NT2/D1 (cell line): ENCODE measurements around the gene DCAF8L2.
"Not testable (repeated sequence)": the region's sequence is repeated elsewhere in the genome, so short reads cannot be mapped to it uniquely, and the experiment has no call there.

Source experiments
- DNase-seq: peaks from one replicate; pipeline ENCODE4 v3.0.0-alpha.2; 2011; ENCODE audit warnings: low read depth, low spot score
- H3K27me3 ChIP-seq: 2 replicates; pipeline ENCODE4 v1.6.0; 2011; ENCODE audit warnings: mild to moderate bottlenecking; ENCODE audit not compliant: insufficient read length, insufficient read depth
- H3K36me3 ChIP-seq: 2 replicates; pipeline ENCODE4 v1.6.1; 2011; ENCODE audit warnings: mild to moderate bottlenecking, low read length, mixed read lengths; ENCODE audit not compliant: insufficient read depth, insufficient read length
- H3K4me1 ChIP-seq: 2 replicates; pipeline ENCODE4 v1.5.1; 2011; ENCODE audit not compliant: insufficient read depth, insufficient read length
- H3K4me3 ChIP-seq: 2 replicates; pipeline ENCODE4 v1.5.1; 2011; ENCODE audit warnings: low read depth; ENCODE audit not compliant: insufficient read length
- H3K9ac ChIP-seq: 2 replicates; pipeline ENCODE4 v1.6.0; 2011; ENCODE audit warnings: low read depth; ENCODE audit not compliant: insufficient read length
- H3K9me3 ChIP-seq: 2 replicates; pipeline ENCODE4 v1.5.1; 2011; ENCODE audit warnings: mild to moderate bottlenecking, low read length; ENCODE audit not compliant: insufficient read depth
- SUZ12 ChIP-seq: IDR thresholded peaks from 2 replicates; pipeline ENCODE4 v1.6.1; 2011; ENCODE audit not compliant: insufficient read length, insufficient read depth; ENCODE audit errors: extremely low read depth
- YY1 ChIP-seq: IDR thresholded peaks from 2 replicates; pipeline ENCODE4 v1.6.1; 2011; ENCODE audit not compliant: insufficient read length, insufficient read depth
- ZNF274 ChIP-seq: IDR thresholded peaks from 2 replicates; pipeline ENCODE4 v1.6.1; 2011; ENCODE audit warnings: mild to moderate bottlenecking, low read depth, low read length

DCAF8L2 gene

GRCh38 chrX:27728291-27728690 lies 138.1 kb downstream of the DCAF8L2 start:
- no peaks in the 10 kb centered on the region for H3K4me1 ChIP-seq
- no peaks in the 10 kb centered on the region for H3K36me3 ChIP-seq
- no peak overlapping the region for H3K4me3 ChIP-seq
- H3K9ac ChIP-seq = no peak overlapping the region
- TF ChIP-seq SUZ12 (no peak), YY1 (no peak), ZNF274 (no peak)
- no peaks in the 10 kb centered on the region for H3K9me3 ChIP-seq
- no peaks in the 10 kb centered on the region for H3K27me3 ChIP-seq
- DNase-seq = no peak

- Histone ChIP-seq H3K4me3 (no peak overlapping the region), H3K36me3 (no peaks in the 10 kb centered on the region), H3K27me3 (no peaks in the 10 kb centered on the region), H3K9me3 (no peaks in the 10 kb centered on the region), H3K4me1 (no peaks in the 10 kb centered on the region), H3K9ac (no peak overlapping the region)
- no peak for DNase-seq
- no peak for TF ChIP-seq ZNF274
- no peak for TF ChIP-seq YY1
- no peak for TF ChIP-seq SUZ12
These were observed 141.8 kb downstream of the DCAF8L2 start for GRCh38 chrX:27731962-27732361.

GRCh38 chrX:27735914-27736313 lies 145.8 kb downstream of the DCAF8L2 start:
- Histone ChIP-seq H3K36me3 (no peaks in the 10 kb centered on the region), H3K9me3 (no peaks in the 10 kb centered on the region), H3K9ac (no peak overlapping the region), H3K4me1 (no peaks in the 10 kb centered on the region), H3K4me3 (no peak overlapping the region), H3K27me3 (no peaks in the 10 kb centered on the region)
- no peak for DNase-seq
- no peak for TF ChIP-seq SUZ12
- TF ChIP-seq ZNF274 = no peak
- no peak for TF ChIP-seq YY1

- Histone ChIP-seq H3K9me3 (no peaks in the 10 kb centered on the region), H3K4me3 (no peak overlapping the region), H3K4me1 (no peaks in the 10 kb centered on the region), H3K9ac (no peak overlapping the region), H3K36me3 (no peaks in the 10 kb centered on the region), H3K27me3 (no peaks in the 10 kb centered on the region)
- TF ChIP-seq YY1 = no peak
- no peak for TF ChIP-seq ZNF274
- no peak for TF ChIP-seq SUZ12
- DNase-seq = no peak
These were observed 150.8 kb downstream of the DCAF8L2 start for GRCh38 chrX:27740933-27741332.

- H3K27me3 ChIP-seq, H3K4me1 ChIP-seq, H3K36me3 ChIP-seq, H3K9ac ChIP-seq, H3K9me3 ChIP-seq, H3K4me3 ChIP-seq, DNase-seq: not testable (repeated sequence)
These were observed 153.4 kb downstream of the DCAF8L2 start for GRCh38 chrX:27743521-27743920.

- no peak overlapping the region for H3K9ac ChIP-seq
- TF ChIP-seq ZNF274 = no peak
- TF ChIP-seq YY1 = no peak
- TF ChIP-seq SUZ12 = no peak
- no peaks in the 10 kb centered on the region for H3K4me1 ChIP-seq
- H3K27me3 ChIP-seq = no peaks in the 10 kb centered on the region
- H3K36me3 ChIP-seq = no peaks in the 10 kb centered on the region
- no peak for DNase-seq
- H3K9me3 ChIP-seq = no peaks in the 10 kb centered on the region
- no peak overlapping the region for H3K4me3 ChIP-seq
These were observed 156.4 kb downstream of the DCAF8L2 start for GRCh38 chrX:27746516-27746915.

- H3K27me3 ChIP-seq, H3K4me1 ChIP-seq, H3K9ac ChIP-seq, DNase-seq, H3K36me3 ChIP-seq, H3K4me3 ChIP-seq, H3K9me3 ChIP-seq: not testable (repeated sequence)
These were observed 160.2 kb downstream of the DCAF8L2 start for GRCh38 chrX:27750298-27750697.

- Histone ChIP-seq H3K9ac (no peak overlapping the region), H3K9me3 (peaks cover 4% of the 10 kb centered on the region; the same call in 1 of the 2 replicates), H3K27me3 (no peaks in the 10 kb centered on the region), H3K4me1 (no peaks in the 10 kb centered on the region), H3K4me3 (no peak overlapping the region), H3K36me3 (no peaks in the 10 kb centered on the region)
- no peak for DNase-seq
- TF ChIP-seq SUZ12 = no peak
- TF ChIP-seq ZNF274 = no peak
- no peak for TF ChIP-seq YY1
These were observed 161.8 kb downstream of the DCAF8L2 start for GRCh38 chrX:27751976-27752375.
